Keratinocyte (primary cell): ENCODE measurements around the gene MEIOC. TPM values are rescaled to one million over a fixed set of nuclear protein-coding genes. Genes with fewer than 3 reads are reported as not detected.
A peak's percentile ranks its signal among the peaks of the same experiment; 100 is the strongest.

Experiments used
- DNase-seq: peaks from one replicate; pipeline ENCODE4 v3.0.0-alpha.2; 2011; ENCODE audit warnings: low read depth, missing footprints, low spot score
- FAIRE-seq: peaks from 2 replicates; lab custom pipeline; 2011; peaks lifted over from hg19 to GRCh38; lab: Jason Lieb, UNC
- H2AFZ ChIP-seq: 2 replicates; pipeline ENCODE4 v1.6.0; 2012; ENCODE audit warnings: low read length, control low read depth, inconsistent platforms; ENCODE audit not compliant: control insufficient read depth
- H3K27ac ChIP-seq: 2 replicates; pipeline ENCODE4 v1.5.1; 2011; ENCODE audit warnings: low read length; ENCODE audit not compliant: control insufficient read depth, insufficient read depth
- H3K27me3 ChIP-seq: 3 replicates; pipeline ENCODE4 v1.6.0; 2011; ENCODE audit warnings: low read length; ENCODE audit not compliant: control insufficient read depth, insufficient read depth; ENCODE audit errors: extremely low read depth
- H3K36me3 ChIP-seq, 2 experiments: 2 replicates in 1 of 2; 3 replicates in 1 of 2; pipeline ENCODE4 v1.5.1; 2011; ENCODE audit warnings: low read length in 2 of 2, mild to moderate bottlenecking in 1 of 2; ENCODE audit not compliant: control insufficient read depth in 2 of 2, insufficient read depth in 2 of 2; ENCODE audit errors: extremely low read depth in 1 of 2
- H3K4me1 ChIP-seq: 3 replicates; pipeline ENCODE4 v1.5.1; 2011; ENCODE audit warnings: low read length; ENCODE audit not compliant: control insufficient read depth, insufficient read depth; ENCODE audit errors: extremely low read depth
- H3K4me2 ChIP-seq: 3 replicates; pipeline ENCODE4 v1.6.0; 2011; ENCODE audit warnings: low read depth, low read length; ENCODE audit not compliant: control insufficient read depth, insufficient read depth; ENCODE audit errors: extremely low read depth
- H3K4me3 ChIP-seq, 3 experiments: fragments of 200-600 bp in 1 of 3; sonication (generic) in 1 of 3; 2 replicates in 2 of 3; 3 replicates in 1 of 3; pipeline ENCODE4 v1.5.1; 2011 to 2016; ENCODE audit warnings: low read length in 3 of 3, mild to moderate bottlenecking in 3 of 3, control low read depth in 2 of 3, inconsistent platforms in 1 of 3, low read depth in 1 of 3, mixed read lengths in 1 of 3, mixed run types in 1 of 3, moderate library complexity in 1 of 3; ENCODE audit not compliant: control insufficient read depth in 2 of 3, insufficient read depth in 2 of 3; ENCODE audit errors: extremely low read depth in 1 of 3
- H3K79me2 ChIP-seq: 2 replicates; pipeline ENCODE4 v1.6.0; 2012; ENCODE audit warnings: low read length; ENCODE audit not compliant: control insufficient read depth, insufficient read depth
- H3K9ac ChIP-seq: 3 replicates; pipeline ENCODE4 v1.6.0; 2011; ENCODE audit warnings: low read length; ENCODE audit not compliant: control insufficient read depth, insufficient read depth; ENCODE audit errors: extremely low read depth
- H3K9me1 ChIP-seq: 3 replicates; pipeline ENCODE4 v1.6.0; 2011; ENCODE audit warnings: low read length; ENCODE audit not compliant: control insufficient read depth, insufficient read depth; ENCODE audit errors: extremely low read depth
- H3K9me3 ChIP-seq: 2 replicates; pipeline ENCODE4 v1.5.1; 2012; ENCODE audit warnings: low read depth, low read length; ENCODE audit not compliant: control insufficient read depth
- H4K20me1 ChIP-seq: 3 replicates; pipeline ENCODE4 v1.6.0; 2011; ENCODE audit warnings: low read length; ENCODE audit not compliant: control insufficient read depth, insufficient read depth; ENCODE audit errors: extremely low read depth
- EZH2 ChIP-seq: IDR thresholded peaks from one replicate; pipeline ENCODE4 v1.6.1; 2012; ENCODE audit warnings: inconsistent platforms, mild to moderate bottlenecking, low read length, moderate library complexity
- dilution Hi-C: fragments of 300-500 bp; cut with MboI; formaldehyde crosslinking; loops from one replicate; pipeline ENCODE4 v1.7.0; 2020; ENCODE audit warnings: low sequenced_read_pairs; ENCODE audit not compliant: extremely low pct_ligation_motif_present
- polyA plus RNA-seq, 5 experiments: library from polyadenylated mRNA; depleted of rRNA in 3 of 5; stranded (reverse) in 3 of 5; stranded (forward) in 1 of 5; unstranded in 1 of 5; fragments of >200 nt; gene quantifications; 1 replicate in 1 of 5; 2 replicates in 3 of 5; 3 replicates in 1 of 5; pipeline versions ENCODE4 v1.2.1 to v1.2.3, GENCODE V29; 2011 to 2012; ENCODE audit warnings: missing spikeins in 2 of 5, low read depth in 1 of 5, low replicate concordance in 1 of 5
- TF ChIP-seq, protein P1 (sequence below), 3 experiments: IDR thresholded peaks in 1 of 3; conservative IDR thresholded peaks in 1 of 3; optimal IDR thresholded peaks in 1 of 3; 2 replicates in 2 of 3; 3 replicates in 1 of 3; pipeline versions ENCODE3 to v1.5.1; 2011; ENCODE audit warnings: low read length in 3 of 3, mild to moderate bottlenecking in 3 of 3, moderate library complexity in 2 of 3, control low read depth in 1 of 3, inconsistent platforms in 1 of 3; ENCODE audit not compliant: insufficient read depth in 2 of 3; ENCODE audit errors: extremely low read depth in 1 of 3

Gene MEIOC
- polyA plus RNA-seq, 1 donor (not counting 4 experiments of a cell fraction or from before 2014, with no cell fraction given), result 0.03 TPM

- H3K9me1 ChIP-seq, result peaks cover 7% of the 10 kb centered on the region
- peaks cover 19% of the 10 kb centered on the region for H3K4me1 ChIP-seq
- DNase-seq (no peak), FAIRE-seq (no peak)
- H3K9ac ChIP-seq, result no peak overlapping the region
- peaks cover 9 to 12% of the 10 kb centered on the region in 2 experiments for H3K36me3 ChIP-seq
- no peaks in the 10 kb centered on the region for H4K20me1 ChIP-seq
- peak overlapping the region in 2 of 3 experiments; percentile 74 to 83 for H3K4me3 ChIP-seq
- peaks cover 36% of the 10 kb centered on the region for H3K79me2 ChIP-seq
- H3K4me2 ChIP-seq, result peak overlapping the region; percentile 86
- no peak overlapping the region for H2AFZ ChIP-seq
- H3K9me3 ChIP-seq, result no peaks in the 10 kb centered on the region
- no peak for TF ChIP-seq EZH2
- TF ChIP-seq, protein P1, sequence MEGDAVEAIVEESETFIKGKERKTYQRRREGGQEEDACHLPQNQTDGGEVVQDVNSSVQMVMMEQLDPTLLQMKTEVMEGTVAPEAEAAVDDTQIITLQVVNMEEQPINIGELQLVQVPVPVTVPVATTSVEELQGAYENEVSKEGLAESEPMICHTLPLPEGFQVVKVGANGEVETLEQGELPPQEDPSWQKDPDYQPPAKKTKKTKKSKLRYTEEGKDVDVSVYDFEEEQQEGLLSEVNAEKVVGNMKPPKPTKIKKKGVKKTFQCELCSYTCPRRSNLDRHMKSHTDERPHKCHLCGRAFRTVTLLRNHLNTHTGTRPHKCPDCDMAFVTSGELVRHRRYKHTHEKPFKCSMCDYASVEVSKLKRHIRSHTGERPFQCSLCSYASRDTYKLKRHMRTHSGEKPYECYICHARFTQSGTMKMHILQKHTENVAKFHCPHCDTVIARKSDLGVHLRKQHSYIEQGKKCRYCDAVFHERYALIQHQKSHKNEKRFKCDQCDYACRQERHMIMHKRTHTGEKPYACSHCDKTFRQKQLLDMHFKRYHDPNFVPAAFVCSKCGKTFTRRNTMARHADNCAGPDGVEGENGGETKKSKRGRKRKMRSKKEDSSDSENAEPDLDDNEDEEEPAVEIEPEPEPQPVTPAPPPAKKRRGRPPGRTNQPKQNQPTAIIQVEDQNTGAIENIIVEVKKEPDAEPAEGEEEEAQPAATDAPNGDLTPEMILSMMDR (optimal IDR thresholded peaks at IDR 0.05 in 1 of 3, IDR thresholded peaks at IDR 0.05 in 1 of 3, conservative IDR thresholded peaks at IDR 0.05 in 1 of 3; ENCODE audit: extremely low read depth in 1 of 3, insufficient read depth in 2 of 3, low read length in 3 of 3), result no peak
- no peak overlapping the region for H3K27ac ChIP-seq
- no peaks in the 10 kb centered on the region for H3K27me3 ChIP-seq
- dilution Hi-C loops, result no loop called here
These were observed 31.9 kb downstream of the MEIOC start for GRCh38 chr17:44688200-44688599.

DNA sequence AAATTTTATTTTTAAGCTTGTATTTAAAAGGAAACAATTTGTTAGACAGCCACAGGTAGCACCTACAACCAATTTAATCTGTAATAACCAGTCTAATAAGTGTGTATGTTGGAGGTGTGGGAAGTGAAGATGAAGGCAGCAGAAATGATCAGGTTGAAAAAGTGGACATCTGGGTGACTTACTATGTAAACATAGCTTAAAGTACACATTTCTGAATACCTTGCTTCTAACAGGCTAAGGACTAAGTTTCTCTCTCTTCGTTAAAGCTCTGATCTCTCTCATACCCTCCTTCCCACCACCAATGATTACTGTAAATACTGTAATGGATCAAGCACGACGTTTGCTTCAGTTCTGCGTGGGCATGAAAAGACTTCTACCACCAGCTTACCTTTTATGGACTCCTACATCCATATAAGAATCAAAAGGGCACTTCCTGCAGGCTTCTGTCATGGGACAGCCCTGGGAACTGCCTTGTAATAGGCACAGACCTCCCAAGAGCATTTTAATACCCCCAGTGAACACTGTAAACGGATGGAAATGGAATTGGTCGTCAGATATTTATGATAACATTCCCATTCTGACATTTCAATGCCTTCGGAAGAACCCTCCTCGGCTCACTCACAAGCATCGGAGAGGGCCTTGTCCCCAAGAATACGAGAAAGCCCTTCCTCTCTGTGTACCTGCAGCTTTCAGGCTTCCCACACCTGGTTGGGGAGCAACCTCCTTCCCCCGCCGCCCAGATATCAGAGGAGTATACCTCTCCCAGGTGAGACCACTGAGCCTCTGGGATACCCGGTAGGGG is 32.6 kb downstream of the MEIOC start:
- Histone ChIP-seq H3K9me1 (peaks cover 7% of the 10 kb centered on the region), H2AFZ (peak overlapping the region; percentile 97), H3K4me3 (peak overlapping the region; percentile 74 to 87 (median 83)), H3K79me2 (peaks cover 36% of the 10 kb centered on the region), H3K4me1 (peaks cover 19% of the 10 kb centered on the region), H3K4me2 (peak overlapping the region; percentile 86), H3K27ac (peak overlapping the region; percentile 89), H3K9me3 (no peaks in the 10 kb centered on the region), H3K36me3 (peaks cover 5 to 7% of the 10 kb centered on the region in 2 experiments), H4K20me1 (no peaks in the 10 kb centered on the region), H3K9ac (peak overlapping the region; percentile 85), H3K27me3 (no peaks in the 10 kb centered on the region)
- DNase-seq (no peak), FAIRE-seq (no peak)
- dilution Hi-C loops, result no loop called here
- no peak for TF ChIP-seq EZH2
- TF ChIP-seq, protein P1 (optimal IDR thresholded peaks at IDR 0.05 in 1 of 3, IDR thresholded peaks at IDR 0.05 in 1 of 3, conservative IDR thresholded peaks at IDR 0.05 in 1 of 3; ENCODE audit: extremely low read depth in 1 of 3, insufficient read depth in 2 of 3, low read length in 3 of 3), result no peak
